ENCODE measurements around the gene LLGL2. TPM values are rescaled to one million over a fixed set of nuclear protein-coding genes. Genes with fewer than 3 reads are reported as not detected.

LLGL2 gene
- total RNA-seq, 1 donor from 2014 or later: 50.6 TPM

DNA sequence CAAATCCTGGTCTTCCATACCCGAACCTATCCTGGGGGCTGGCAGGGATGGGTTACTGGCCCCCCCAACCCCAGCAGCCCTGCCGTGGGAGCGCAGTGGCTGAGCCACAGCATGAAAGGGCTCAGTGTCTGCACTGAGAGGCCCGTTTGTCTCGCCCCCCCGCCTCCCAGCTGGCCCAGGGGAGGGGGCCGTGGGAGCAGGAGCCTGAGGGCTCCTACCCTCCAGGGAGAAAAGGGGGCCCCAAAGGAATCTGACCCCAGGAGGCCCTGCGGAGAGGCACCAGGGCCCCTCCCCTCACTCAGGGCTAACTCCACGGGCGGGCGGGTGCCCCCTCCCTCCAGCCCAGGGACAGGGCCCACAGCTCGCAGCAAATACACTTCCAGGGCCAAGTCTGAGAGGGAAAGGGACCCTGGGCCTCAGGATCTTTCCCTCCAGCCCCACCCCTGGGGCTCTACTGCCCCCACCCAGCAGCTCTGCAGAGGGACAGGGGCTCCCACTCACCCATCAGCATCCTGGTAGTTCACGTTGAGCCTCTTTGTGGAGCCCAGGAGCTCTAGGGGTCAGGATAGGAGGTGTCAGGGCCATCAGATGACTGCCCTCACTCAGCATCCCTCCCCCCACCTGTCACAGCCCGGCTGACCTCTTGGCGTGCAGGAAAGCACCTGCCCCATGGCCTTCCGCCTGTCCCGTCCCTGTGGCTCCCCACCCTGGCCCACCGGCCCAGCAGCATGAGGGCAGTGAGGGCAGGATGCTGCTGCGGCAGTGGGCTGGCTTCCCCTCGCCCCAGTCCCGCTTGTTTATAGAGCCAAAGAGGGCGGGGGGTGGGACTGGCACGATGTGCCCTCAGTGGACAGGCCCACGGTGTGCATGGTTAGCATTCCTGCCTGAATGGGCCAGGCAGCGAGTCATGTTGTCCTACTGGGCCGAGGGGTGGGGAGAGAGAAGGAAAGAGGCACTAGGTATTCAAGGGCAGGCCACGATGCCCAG lies 17.5 kb upstream of the LLGL2 start:
- Histone ChIP-seq H3K4me3 (ENCODE audit: low read depth, low read length) (no peak overlapping the region), H3K27me3 (ENCODE audit: control insufficient read depth, insufficient read depth, low read length) (no peaks in the 10 kb centered on the region), H3K36me3 (ENCODE audit: control insufficient read depth, insufficient read depth, low read length) (no peaks in the 10 kb centered on the region)
- TF ChIP-seq, protein P1, sequence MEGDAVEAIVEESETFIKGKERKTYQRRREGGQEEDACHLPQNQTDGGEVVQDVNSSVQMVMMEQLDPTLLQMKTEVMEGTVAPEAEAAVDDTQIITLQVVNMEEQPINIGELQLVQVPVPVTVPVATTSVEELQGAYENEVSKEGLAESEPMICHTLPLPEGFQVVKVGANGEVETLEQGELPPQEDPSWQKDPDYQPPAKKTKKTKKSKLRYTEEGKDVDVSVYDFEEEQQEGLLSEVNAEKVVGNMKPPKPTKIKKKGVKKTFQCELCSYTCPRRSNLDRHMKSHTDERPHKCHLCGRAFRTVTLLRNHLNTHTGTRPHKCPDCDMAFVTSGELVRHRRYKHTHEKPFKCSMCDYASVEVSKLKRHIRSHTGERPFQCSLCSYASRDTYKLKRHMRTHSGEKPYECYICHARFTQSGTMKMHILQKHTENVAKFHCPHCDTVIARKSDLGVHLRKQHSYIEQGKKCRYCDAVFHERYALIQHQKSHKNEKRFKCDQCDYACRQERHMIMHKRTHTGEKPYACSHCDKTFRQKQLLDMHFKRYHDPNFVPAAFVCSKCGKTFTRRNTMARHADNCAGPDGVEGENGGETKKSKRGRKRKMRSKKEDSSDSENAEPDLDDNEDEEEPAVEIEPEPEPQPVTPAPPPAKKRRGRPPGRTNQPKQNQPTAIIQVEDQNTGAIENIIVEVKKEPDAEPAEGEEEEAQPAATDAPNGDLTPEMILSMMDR (IDR thresholded peaks at IDR 0.05; ENCODE audit: insufficient read depth, low read length, poor library complexity, severe bottlenecking): no peak
- DNase-seq (ENCODE audit: low read depth): no peak

- peaks cover 2% of the 10 kb centered on the region for H3K36me3 ChIP-seq (ENCODE audit: control insufficient read depth, insufficient read depth, low read length)
These were observed 16.6 kb upstream of the LLGL2 start for GRCh38 chr17:75508931-75509361.

GRCh38 chr17:75509528-75510258 lies 15.8 kb upstream of the LLGL2 start:
- TF ChIP-seq, protein P1 (IDR thresholded peaks at IDR 0.05; ENCODE audit: insufficient read depth, low read length, poor library complexity, severe bottlenecking): no peak
- H3K4me3 ChIP-seq (ENCODE audit: low read depth, low read length): no peak overlapping the region

More at GRCh38 chr17:75508931-75509361, 16.6 kb upstream of the LLGL2 start:
- TF ChIP-seq, protein P1 (IDR thresholded peaks at IDR 0.05; ENCODE audit: insufficient read depth, low read length, poor library complexity, severe bottlenecking): no peak
- no peak for DNase-seq (ENCODE audit: low read depth)
- Histone ChIP-seq H3K4me3 (ENCODE audit: low read depth, low read length) (no peak overlapping the region), H3K27me3 (ENCODE audit: control insufficient read depth, insufficient read depth, low read length) (no peaks in the 10 kb centered on the region)

GRCh38 chr17:75511270-75511609 lies 14.3 kb upstream of the LLGL2 start:
- TF ChIP-seq, protein P1 (IDR thresholded peaks at IDR 0.05; ENCODE audit: insufficient read depth, low read length, poor library complexity, severe bottlenecking): no peak
- peaks cover 2% of the 10 kb centered on the region for H3K36me3 ChIP-seq (ENCODE audit: control insufficient read depth, insufficient read depth, low read length)
- H3K27me3 ChIP-seq (ENCODE audit: control insufficient read depth, insufficient read depth, low read length): no peaks in the 10 kb centered on the region
- H3K4me3 ChIP-seq (ENCODE audit: low read depth, low read length): no peak overlapping the region
- DNase-seq (ENCODE audit: low read depth): no peak

More at GRCh38 chr17:75509528-75510258, 15.8 kb upstream of the LLGL2 start:
- no peak for DNase-seq (ENCODE audit: low read depth)
- Histone ChIP-seq H3K27me3 (ENCODE audit: control insufficient read depth, insufficient read depth, low read length) (no peaks in the 10 kb centered on the region), H3K36me3 (ENCODE audit: control insufficient read depth, insufficient read depth, low read length) (peaks cover 2% of the 10 kb centered on the region)

- TF ChIP-seq, protein P1 (IDR thresholded peaks at IDR 0.05; ENCODE audit: insufficient read depth, low read length, poor library complexity, severe bottlenecking): no peak
- Histone ChIP-seq H3K36me3 (ENCODE audit: control insufficient read depth, insufficient read depth, low read length) (peaks cover 2% of the 10 kb centered on the region), H3K27me3 (ENCODE audit: control insufficient read depth, insufficient read depth, low read length) (no peaks in the 10 kb centered on the region), H3K4me3 (ENCODE audit: low read depth, low read length) (no peak overlapping the region)
- no peak for DNase-seq (ENCODE audit: low read depth)
These were observed 13.6 kb upstream of the LLGL2 start for GRCh38 chr17:75511610-75512575.
